Right lobe of liver (tissue), 4 donors: ENCODE data around the gene ZMAT5.

Experiments
- POLR2A ChIP-seq: fragments of 450-650 bp; IDR thresholded peaks from one replicate; pipeline ENCODE4 v1.6.1; 2017; ENCODE audit warnings: antibody characterized with exemption, mild to moderate bottlenecking
- TF ChIP-seq, protein P1 (sequence below), 4 donors: fragments of 200-600 bp in 3 of 4; fragments of 450-650 bp in 1 of 4; IDR thresholded peaks; one replicate each; pipeline versions ENCODE4 v1.5.1 to v1.8.0; 2016 to 2022; ENCODE audit warnings: antibody characterized with exemption in 4 of 4, mild to moderate bottlenecking in 2 of 4
- donor health status: DM: no; HTN: no; CAD: no.
- donor health status: DM: no; HTN: no; CAD: no.
- donor health status: DM: no; HTN: yes; CAD: no.

DNA sequence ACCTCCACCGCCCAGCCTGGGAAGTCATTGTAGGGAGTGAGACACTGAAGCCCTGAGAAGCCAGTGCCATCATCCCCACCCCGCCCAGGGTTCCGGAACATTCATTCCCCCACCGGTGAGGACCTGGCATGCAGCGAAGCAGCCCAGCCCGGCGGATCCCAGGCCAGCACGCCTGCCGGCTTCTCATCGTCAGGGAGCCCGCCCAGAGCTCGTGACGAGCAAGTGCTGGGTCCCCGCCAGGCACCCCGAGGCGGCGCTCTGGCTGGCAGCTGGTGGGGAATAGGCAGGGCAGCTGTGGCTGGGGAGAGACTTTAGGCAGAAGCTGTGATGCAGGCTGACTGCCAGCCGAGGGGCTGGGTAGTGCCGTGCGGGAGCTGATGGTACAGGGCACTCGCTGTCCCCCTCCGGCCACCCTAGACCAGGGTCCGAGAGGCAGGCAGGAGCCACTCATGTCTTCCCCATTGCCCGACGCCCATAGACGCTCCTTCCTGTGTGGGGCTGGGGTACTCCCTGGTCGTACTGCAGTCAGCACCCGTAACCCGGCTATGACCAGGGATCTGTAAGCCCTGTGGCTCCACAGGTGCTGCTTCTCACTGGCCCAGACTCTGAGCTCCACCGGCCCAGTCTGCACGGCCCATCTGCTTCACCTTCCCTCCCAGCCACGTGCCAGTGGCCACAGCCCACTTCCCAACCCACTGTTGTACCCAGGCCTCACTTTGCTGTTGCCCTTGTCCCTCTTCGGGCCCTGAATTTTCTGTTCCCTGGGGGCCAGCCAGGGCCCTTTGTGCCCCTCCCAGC, 71.5 kb downstream of the ZMAT5 start:
- TF ChIP-seq, protein P1, sequence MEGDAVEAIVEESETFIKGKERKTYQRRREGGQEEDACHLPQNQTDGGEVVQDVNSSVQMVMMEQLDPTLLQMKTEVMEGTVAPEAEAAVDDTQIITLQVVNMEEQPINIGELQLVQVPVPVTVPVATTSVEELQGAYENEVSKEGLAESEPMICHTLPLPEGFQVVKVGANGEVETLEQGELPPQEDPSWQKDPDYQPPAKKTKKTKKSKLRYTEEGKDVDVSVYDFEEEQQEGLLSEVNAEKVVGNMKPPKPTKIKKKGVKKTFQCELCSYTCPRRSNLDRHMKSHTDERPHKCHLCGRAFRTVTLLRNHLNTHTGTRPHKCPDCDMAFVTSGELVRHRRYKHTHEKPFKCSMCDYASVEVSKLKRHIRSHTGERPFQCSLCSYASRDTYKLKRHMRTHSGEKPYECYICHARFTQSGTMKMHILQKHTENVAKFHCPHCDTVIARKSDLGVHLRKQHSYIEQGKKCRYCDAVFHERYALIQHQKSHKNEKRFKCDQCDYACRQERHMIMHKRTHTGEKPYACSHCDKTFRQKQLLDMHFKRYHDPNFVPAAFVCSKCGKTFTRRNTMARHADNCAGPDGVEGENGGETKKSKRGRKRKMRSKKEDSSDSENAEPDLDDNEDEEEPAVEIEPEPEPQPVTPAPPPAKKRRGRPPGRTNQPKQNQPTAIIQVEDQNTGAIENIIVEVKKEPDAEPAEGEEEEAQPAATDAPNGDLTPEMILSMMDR (IDR thresholded peaks at IDR 0.05), result no peak
- no peak for TF ChIP-seq POLR2A
